Endodermal cell (in vitro differentiated cells): Measurements from ENCODE around the gene UBE2M. TPM values are rescaled to one million over a fixed set of nuclear protein-coding genes. Genes with fewer than 3 reads are reported as not detected.

Experiments
- DNase-seq: peaks from one replicate; pipeline ENCODE4 v3.0.0-alpha.2; 2017
- H3K27ac ChIP-seq: 2 replicates; pipeline ENCODE4 v1.5.1; 2013; ENCODE audit warnings: mild to moderate bottlenecking, low read depth, low read length, moderate library complexity
- H3K27me3 ChIP-seq: 2 replicates; pipeline ENCODE4 v1.6.1; 2013; ENCODE audit warnings: mild to moderate bottlenecking, low read length, moderate library complexity; ENCODE audit not compliant: insufficient read depth, control insufficient read depth, poor library complexity, severe bottlenecking
- H3K36me3 ChIP-seq: 2 replicates; pipeline ENCODE4 v1.7.0; 2013; ENCODE audit warnings: mild to moderate bottlenecking, low read length, moderate library complexity; ENCODE audit not compliant: control insufficient read depth, insufficient read depth
- H3K4me1 ChIP-seq: one replicate; pipeline ENCODE4 v1.7.0; 2013; ENCODE audit warnings: low read length; ENCODE audit not compliant: control insufficient read depth, insufficient read depth
- H3K4me3 ChIP-seq: 2 replicates; pipeline ENCODE4 v1.5.1; 2013; ENCODE audit warnings: mild to moderate bottlenecking, low read length, moderate library complexity
- H3K9ac ChIP-seq: 2 replicates; pipeline ENCODE4 v1.6.1; 2013; ENCODE audit warnings: mild to moderate bottlenecking, low read length, moderate library complexity; ENCODE audit not compliant: poor library complexity, severe bottlenecking; ENCODE audit errors: extremely low read depth
- H3K9me3 ChIP-seq: 2 replicates; pipeline ENCODE4 v1.6.1; 2013; ENCODE audit warnings: mild to moderate bottlenecking, low read length, moderate library complexity; ENCODE audit not compliant: control insufficient read depth
- H3K27ac Mint-ChIP-seq: 2 replicates; pipeline ENCODE4 v1.8.0; 2020; ENCODE audit warnings: mixed read lengths
- H3K27me3 Mint-ChIP-seq: 2 replicates; pipeline ENCODE4 v1.8.0; 2021; ENCODE audit warnings: mild to moderate bottlenecking, mixed read lengths; ENCODE audit not compliant: insufficient read depth
- H3K36me3 Mint-ChIP-seq: 2 replicates; pipeline ENCODE4 v1.8.0; 2020; ENCODE audit warnings: low read depth, mixed read lengths
- H3K4me1 Mint-ChIP-seq: 2 replicates; pipeline ENCODE4 v1.8.0; 2020; ENCODE audit warnings: mixed read lengths
- H3K4me3 Mint-ChIP-seq: 2 replicates; pipeline ENCODE4 v1.8.0; 2020; ENCODE audit warnings: mild to moderate bottlenecking, moderate library complexity, mixed read lengths
- H3K9me3 Mint-ChIP-seq: 2 replicates; pipeline ENCODE4 v1.8.0; 2020; ENCODE audit warnings: mild to moderate bottlenecking, mixed read lengths
- WGBS, 2 experiments: methylation state at CpG; one replicate each; pipeline versions ENCODE4 v1.1.5 to v1.1.7; 2013; ENCODE audit warnings: missing lambda C conversion rate in 2 of 2, mixed read lengths in 1 of 2; ENCODE audit not compliant: insufficient coverage in 1 of 2, insufficient read length in 1 of 2; 5-methylcytosine and 5-hydroxymethylcytosine counted together
- total RNA-seq, 2 donors: library from RNA; stranded (reverse); fragmentation: NEBNext Ultra II Directional in 1 of 2; extraction: Animal tissue kit (Norgen Biotek cat#: 25700) in 1 of 2; gene quantifications; 2 replicates in 1 of 2; 3 replicates in 1 of 2; pipeline ENCODE4 v1.2.1, GENCODE V29; 2021
- TF ChIP-seq, protein P1 (sequence below): fragments of 200-600 bp; sonication (generic); conservative IDR thresholded peaks from 2 replicates; pipeline ENCODE4 v1.5.0; 2021; ENCODE audit warnings: antibody characterized with exemption, mild to moderate bottlenecking

The UBE2M gene
- total RNA-seq, 2 donors from 2014 or later = 90.8 to 116 TPM

GRCh38 chr19:58556622-58557220 is 1.7 kb downstream of the UBE2M start:
- Histone ChIP-seq H3K27ac (no peak overlapping the region), H3K4me1 (no peaks in the 10 kb centered on the region), H3K36me3 (peaks cover 37% of the 10 kb centered on the region), H3K9ac (peak overlapping the region; percentile 13), H3K4me3 (peak overlapping the region; percentile 99), H3K27me3 (no peaks in the 10 kb centered on the region), H3K9me3 (no peaks in the 10 kb centered on the region)
- H3K27me3 Mint-ChIP-seq = no peaks in the 10 kb centered on the region
- TF ChIP-seq, protein P1, sequence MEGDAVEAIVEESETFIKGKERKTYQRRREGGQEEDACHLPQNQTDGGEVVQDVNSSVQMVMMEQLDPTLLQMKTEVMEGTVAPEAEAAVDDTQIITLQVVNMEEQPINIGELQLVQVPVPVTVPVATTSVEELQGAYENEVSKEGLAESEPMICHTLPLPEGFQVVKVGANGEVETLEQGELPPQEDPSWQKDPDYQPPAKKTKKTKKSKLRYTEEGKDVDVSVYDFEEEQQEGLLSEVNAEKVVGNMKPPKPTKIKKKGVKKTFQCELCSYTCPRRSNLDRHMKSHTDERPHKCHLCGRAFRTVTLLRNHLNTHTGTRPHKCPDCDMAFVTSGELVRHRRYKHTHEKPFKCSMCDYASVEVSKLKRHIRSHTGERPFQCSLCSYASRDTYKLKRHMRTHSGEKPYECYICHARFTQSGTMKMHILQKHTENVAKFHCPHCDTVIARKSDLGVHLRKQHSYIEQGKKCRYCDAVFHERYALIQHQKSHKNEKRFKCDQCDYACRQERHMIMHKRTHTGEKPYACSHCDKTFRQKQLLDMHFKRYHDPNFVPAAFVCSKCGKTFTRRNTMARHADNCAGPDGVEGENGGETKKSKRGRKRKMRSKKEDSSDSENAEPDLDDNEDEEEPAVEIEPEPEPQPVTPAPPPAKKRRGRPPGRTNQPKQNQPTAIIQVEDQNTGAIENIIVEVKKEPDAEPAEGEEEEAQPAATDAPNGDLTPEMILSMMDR = no peak
- H3K4me3 Mint-ChIP-seq = peak overlapping the region; percentile 96
- H3K4me1 Mint-ChIP-seq = peaks cover 27% of the 10 kb centered on the region
- peak overlapping the region; percentile 91 for H3K27ac Mint-ChIP-seq
- peaks cover 34% of the 10 kb centered on the region for H3K36me3 Mint-ChIP-seq
- H3K9me3 Mint-ChIP-seq = no peaks in the 10 kb centered on the region
- 88 to 91% methylated on average over 6 to 9 of the region's 10 CpGs for WGBS, 2 experiments
- DNase-seq = no peak

DNA sequence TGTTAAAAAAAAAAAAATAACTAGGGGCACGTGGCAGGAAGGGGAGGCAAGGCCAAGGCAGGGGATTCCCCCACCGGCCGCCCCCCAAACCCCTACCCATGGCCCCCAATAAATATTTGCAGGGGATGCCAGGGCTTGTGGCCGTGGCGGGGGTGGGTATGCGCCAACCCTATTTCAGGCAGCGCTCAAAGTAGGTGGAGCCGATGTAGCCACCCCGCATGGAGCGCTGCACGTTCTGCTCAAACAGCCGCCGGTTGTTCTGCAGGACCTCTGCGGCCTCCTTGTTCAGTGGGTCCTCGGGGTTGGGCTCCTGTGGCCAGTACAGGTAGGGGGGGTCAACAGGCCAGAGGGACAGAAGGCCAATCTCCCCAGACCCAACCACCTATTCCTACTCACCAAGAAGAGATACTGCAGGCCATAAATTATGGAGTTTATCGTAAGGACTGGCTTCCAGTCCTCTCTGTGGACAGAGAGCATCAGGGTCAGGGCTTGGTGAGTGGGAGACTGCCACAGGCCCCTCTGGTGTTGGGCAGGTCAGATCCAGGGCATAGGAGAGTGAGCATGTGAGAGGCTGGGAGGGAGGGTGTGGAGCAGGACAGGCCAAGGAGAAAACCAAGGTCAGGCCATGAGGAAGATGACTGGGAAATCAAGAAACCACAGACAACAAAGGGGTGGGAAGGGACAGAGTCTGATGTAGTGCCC is 2.3 kb downstream of the UBE2M start:
- 95% methylated on average over 16 of the region's 16 CpGs; no CpG with 5 or more reads in 1 of the 2 experiments for WGBS, 2 experiments
- peak overlapping the region; percentile 91 for H3K27ac Mint-ChIP-seq
- no peaks in the 10 kb centered on the region for H3K9me3 Mint-ChIP-seq
- H3K4me3 ChIP-seq = no peak overlapping the region
- no peaks in the 10 kb centered on the region for H3K27me3 Mint-ChIP-seq
- no peak for DNase-seq
- no peaks in the 10 kb centered on the region for H3K27me3 ChIP-seq
- H3K27ac ChIP-seq = no peak overlapping the region
- H3K9ac ChIP-seq = no peak overlapping the region
- peaks cover 27% of the 10 kb centered on the region for H3K4me1 Mint-ChIP-seq
- peaks cover 35% of the 10 kb centered on the region for H3K36me3 Mint-ChIP-seq
- H3K4me3 Mint-ChIP-seq = peak overlapping the region; percentile 96
- peaks cover 43% of the 10 kb centered on the region for H3K36me3 ChIP-seq
- TF ChIP-seq, protein P1 = no peak
- H3K9me3 ChIP-seq = no peaks in the 10 kb centered on the region
- no peaks in the 10 kb centered on the region for H3K4me1 ChIP-seq

DNA sequence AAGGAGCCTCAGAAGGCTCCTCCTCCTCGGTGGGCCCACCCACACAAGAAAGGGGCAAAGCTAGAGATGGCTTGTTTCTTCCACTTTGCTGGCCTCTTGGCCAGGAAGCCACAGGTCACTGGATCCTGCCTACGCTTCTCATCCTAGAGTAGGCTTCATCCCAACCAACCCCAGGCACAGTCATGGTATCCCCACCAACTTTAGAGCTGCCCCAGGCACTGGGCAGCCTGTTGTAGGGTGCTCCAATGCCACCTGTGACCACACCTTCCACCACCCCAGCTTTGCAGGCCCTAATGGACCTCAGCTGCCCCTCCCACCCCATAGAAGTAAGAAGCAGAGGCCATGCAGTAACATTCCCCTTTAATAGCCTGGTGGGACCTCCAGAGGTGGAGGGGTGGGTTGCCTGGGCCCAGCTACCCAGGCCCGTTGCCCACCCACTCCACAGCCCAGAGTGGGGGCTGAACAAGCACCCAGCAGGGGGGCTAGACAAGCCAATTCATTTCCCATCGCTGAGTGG is 3.0 kb downstream of the UBE2M start:
- H3K4me1 Mint-ChIP-seq = peaks cover 27% of the 10 kb centered on the region

More for the DNA sequence above, 3.0 kb downstream of the UBE2M start:
- no peaks in the 10 kb centered on the region for H3K4me1 ChIP-seq
- H3K4me3 ChIP-seq = peak overlapping the region; percentile 86
- peak overlapping the region; percentile 84 for H3K27ac ChIP-seq
- peaks cover 37% of the 10 kb centered on the region for H3K36me3 Mint-ChIP-seq
- TF ChIP-seq, protein P1 = no peak
- H3K27ac Mint-ChIP-seq = peak overlapping the region; percentile 99
- H3K9ac ChIP-seq = peak overlapping the region; percentile 23
- H3K4me3 Mint-ChIP-seq = peak overlapping the region; percentile 91
- no peaks in the 10 kb centered on the region for H3K27me3 ChIP-seq
- 73 to 82% methylated on average over 4 of the region's 4 CpGs for WGBS, 2 experiments
- no peaks in the 10 kb centered on the region for H3K9me3 ChIP-seq
- H3K27me3 Mint-ChIP-seq = no peaks in the 10 kb centered on the region
- H3K9me3 Mint-ChIP-seq = no peaks in the 10 kb centered on the region
- peaks cover 50% of the 10 kb centered on the region for H3K36me3 ChIP-seq
- no peak for DNase-seq
